Activated CD8-positive, alpha-beta memory T cell treated with anti-CD3 and anti-CD28 coated beads, Interleukin-2, amount 50 U/mL, for 24 hours (primary cell): ENCODE results near the gene HDAC4.

Source experiments
- DNase-seq: peaks from one replicate; pipeline ENCODE4 v3.0.0-alpha.2; 2020; ENCODE audit errors: extremely low read depth

Gene HDAC4

GRCh38 chr2:239014458-239015217 lies 386.2 kb downstream of the HDAC4 start:
- no peak for DNase-seq

GRCh38 chr2:239013678-239013976 lies 387.2 kb downstream of the HDAC4 start:
- no peak for DNase-seq

- DNase-seq = no peak
Observed at GRCh38 chr2:239012936-239013677, 387.7 kb downstream of the HDAC4 start.

GRCh38 chr2:239012228-239012627 lies 388.6 kb downstream of the HDAC4 start:
- DNase-seq = no peak

GRCh38 chr2:239009589-239009961 lies 391.2 kb downstream of the HDAC4 start:
- no peak for DNase-seq

- DNase-seq = no peak
Observed at GRCh38 chr2:239008677-239009588, 391.9 kb downstream of the HDAC4 start.

GRCh38 chr2:239008004-239008403 lies 392.8 kb downstream of the HDAC4 start:
- no peak for DNase-seq

GRCh38 chr2:239006622-239007285 lies 394.1 kb downstream of the HDAC4 start:
- DNase-seq = no peak

GRCh38 chr2:239005586-239005985 lies 395.2 kb downstream of the HDAC4 start:
- DNase-seq = no peak

GRCh38 chr2:239004274-239005015 lies 396.4 kb downstream of the HDAC4 start:
- no peak for DNase-seq

GRCh38 chr2:239003624-239004273 lies 397.1 kb downstream of the HDAC4 start:
- no peak for DNase-seq

GRCh38 chr2:239002954-239003623 lies 397.7 kb downstream of the HDAC4 start:
- no peak for DNase-seq

GRCh38 chr2:239002591-239002953 lies 398.2 kb downstream of the HDAC4 start:
- DNase-seq = no peak

- no peak for DNase-seq
Observed at GRCh38 chr2:239001794-239002193, 399.0 kb downstream of the HDAC4 start.

- no peak for DNase-seq
Observed at GRCh38 chr2:239000500-239001073, 400.2 kb downstream of the HDAC4 start.

- DNase-seq = no peak
Observed at GRCh38 chr2:239000089-239000488, 400.7 kb downstream of the HDAC4 start.

GRCh38 chr2:238999291-238999741 lies 401.5 kb downstream of the HDAC4 start:
- no peak for DNase-seq

- no peak for DNase-seq
Observed at GRCh38 chr2:238998801-238999200, 402.0 kb downstream of the HDAC4 start.
